COLO668 (cell line): ENCODE results near the gene BHLHA15.
A peak's percentile ranks its signal among the peaks of the same experiment; 100 is the strongest.

Source experiments
- DNase-seq: peaks from one replicate; lab custom pipeline; 2025; ENCODE audit not compliant: unreplicated experiment; lab: John Stamatoyannopoulos, UW

The BHLHA15 gene

DNA sequence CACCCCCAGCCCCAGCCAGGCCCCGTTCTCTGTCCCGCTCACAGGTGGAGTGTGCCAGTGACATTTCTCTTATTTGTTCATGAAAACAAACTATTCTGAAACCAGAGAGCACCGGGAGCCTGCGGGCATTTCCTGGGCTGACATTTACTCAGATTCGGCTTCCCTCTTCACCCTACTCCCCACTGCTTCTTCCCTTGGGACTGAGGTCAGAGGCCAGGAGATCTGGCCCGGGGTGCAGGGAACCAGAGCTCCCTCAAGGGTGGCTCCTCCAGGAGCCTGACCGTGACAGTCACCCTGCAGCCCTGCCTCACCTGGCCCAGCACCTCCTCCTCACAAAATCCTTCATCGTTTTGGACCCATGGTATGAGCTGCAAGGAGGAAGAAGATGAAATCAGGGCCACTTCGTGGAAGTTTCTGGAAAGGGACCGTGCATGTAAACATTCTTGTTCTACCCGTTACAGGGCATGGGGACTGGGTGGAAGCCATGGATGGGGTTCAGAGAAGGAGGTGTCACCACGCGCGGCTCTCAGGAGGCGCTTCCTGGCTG, 12.2 kb downstream of the BHLHA15 start:
- peak; percentile 20 for DNase-seq

DNA sequence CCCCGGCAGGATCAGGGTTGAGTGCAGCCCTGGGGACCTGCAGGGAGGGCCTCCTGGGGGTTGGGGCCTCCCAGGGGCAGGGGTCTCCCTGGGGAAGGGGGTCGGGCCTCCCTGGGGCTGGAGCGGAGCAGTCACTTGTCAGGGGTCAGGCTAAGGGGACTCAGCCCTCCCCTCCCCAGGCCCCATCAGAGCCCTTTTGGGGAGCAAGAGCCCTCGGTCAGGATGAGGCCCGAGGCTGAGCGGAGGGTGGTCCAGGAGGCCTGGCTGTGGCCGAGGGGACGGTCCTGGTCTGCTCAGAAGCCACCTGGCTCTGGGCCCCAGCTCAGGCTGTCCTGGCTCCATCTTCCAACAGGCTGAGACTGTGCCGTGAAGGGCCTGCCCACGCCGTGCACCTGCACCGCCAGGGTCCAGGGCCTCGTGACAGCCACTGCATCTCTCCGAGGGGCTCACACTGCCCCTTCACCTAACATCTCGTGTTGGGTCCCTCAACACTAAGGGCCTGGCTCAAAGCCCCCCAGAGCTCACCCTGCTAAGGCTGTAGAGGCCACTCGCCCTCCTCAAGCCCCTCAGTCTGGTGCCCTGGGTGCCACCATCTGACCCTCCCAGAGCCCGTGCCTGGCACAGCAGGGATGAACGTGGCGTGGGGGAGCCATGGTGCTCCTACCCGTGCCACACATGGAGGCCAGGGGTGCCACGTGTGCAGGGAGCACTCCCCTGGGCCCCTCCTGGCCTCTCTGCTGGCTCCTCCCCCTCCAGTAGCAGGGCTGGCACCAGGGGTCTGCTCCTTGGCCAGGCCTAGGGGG, 12.9 kb downstream of the BHLHA15 start:
- DNase-seq, result no peak

DNA sequence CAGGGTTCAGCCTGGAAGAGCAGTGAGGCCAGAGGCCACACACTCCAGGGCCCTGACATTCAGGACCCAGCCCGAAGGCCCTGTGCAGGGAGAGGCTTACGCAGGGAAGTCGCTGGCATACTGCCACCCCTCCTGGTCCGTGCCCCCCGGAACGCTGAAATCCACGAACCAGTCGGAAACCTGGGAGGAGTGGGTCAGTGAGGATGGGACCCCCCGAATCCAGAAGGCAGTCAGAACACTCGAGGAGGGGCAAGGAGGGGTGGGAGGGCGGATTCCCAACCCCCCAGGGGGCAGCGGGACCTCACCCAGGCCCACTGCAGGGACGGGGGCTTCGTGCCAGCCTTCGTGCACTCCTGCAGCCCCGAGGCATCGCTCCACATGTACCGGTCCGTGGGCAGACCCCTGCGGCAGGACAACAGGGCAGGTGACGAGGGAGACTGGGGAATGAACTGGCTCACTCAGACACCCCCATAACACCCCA, 13.5 kb downstream of the BHLHA15 start:
- no peak for DNase-seq

DNA sequence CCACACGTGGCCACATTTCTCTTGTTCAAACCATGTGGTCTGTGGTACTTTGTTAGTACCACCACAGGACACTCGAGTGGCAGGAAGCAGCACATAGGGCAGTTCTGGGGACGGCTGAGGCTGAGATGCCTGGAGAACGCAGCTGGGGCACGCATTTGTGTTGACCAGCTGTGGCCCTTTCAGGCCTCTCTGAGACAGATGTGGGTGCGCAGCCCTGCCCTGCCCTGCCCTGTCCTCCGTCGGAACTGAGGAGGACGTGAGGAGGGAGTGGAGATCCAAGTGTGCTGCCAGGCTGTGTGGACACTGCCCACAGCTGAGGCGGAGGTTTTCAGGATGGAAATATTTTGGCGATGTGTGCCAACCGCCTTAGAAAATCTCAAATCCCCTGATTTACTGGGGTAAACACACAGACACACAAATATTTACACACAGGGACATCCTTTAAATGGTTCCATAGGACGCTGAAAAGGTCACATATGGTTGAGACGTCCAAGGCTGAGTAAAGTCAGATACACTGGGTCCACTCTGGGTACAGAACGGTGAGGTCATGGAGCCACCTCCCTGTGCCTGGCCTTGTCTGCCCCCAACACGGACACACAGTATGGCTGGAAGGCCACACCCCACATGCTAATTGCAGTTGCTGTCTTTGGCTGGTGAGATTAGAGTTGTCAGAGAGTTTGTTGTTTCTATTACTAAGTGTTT, 14.8 kb downstream of the BHLHA15 start:
- no peak for DNase-seq

DNA sequence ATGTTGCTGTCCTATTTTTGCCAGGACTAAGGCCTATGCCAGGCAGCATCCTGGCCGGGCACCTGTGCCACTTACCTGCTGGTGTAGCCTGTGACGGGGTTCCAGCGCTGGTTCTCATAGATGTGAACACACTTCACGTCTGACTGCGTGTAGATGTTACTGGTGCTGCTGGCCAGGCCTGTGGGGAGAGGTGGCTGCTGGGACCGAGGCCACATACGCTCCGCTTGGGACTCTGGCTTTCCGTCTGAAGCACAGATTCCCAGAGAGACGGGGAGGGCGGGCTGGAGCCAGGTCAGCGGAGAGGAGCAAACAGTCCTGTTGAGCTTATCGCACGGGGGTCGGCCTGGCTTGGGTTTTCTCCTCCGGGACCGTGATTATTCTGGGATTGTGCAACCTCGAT, 16.7 kb downstream of the BHLHA15 start:
- DNase-seq, result no peak

DNA sequence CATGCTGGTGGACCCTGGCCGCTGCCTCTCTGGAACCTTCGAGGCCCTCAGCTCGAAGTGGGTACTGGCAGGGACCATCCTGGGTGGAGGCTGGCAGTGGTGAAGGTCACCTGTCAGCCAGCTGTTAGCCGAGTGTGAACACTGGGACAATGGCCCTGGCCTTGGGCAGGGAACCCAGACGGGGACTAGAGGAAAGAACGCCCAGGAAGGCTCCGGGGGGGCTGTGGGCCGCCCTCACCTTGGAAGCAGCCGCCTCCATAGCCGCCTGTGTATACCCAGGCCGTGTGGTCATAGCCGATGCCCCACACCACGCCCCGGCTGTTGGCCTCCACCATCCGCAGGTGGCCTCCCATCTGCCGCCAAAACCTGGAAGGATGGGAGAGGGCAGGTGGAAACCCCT, 17.6 kb downstream of the BHLHA15 start:
- DNase-seq, result no peak

DNA sequence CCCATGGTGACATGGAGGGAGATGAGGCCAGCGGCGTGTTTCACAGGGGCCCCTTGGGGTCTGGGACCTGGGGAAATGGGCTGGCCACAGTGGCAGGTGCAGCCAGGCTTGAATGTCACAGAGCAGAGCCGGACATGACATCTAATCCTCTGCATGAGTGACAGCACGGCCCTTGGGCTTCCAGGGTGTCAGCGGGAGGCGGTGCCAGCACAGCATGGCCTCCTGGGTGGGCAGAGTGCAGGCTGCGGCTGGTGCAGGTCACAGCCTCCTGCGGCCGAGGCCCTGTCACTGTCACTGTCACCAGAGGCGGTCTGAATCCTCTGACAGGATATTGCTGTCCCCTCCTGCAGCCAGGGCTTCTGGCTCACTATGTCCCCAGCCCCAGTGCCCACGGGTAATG, 18.2 kb downstream of the BHLHA15 start:
- DNase-seq, result no peak

DNA sequence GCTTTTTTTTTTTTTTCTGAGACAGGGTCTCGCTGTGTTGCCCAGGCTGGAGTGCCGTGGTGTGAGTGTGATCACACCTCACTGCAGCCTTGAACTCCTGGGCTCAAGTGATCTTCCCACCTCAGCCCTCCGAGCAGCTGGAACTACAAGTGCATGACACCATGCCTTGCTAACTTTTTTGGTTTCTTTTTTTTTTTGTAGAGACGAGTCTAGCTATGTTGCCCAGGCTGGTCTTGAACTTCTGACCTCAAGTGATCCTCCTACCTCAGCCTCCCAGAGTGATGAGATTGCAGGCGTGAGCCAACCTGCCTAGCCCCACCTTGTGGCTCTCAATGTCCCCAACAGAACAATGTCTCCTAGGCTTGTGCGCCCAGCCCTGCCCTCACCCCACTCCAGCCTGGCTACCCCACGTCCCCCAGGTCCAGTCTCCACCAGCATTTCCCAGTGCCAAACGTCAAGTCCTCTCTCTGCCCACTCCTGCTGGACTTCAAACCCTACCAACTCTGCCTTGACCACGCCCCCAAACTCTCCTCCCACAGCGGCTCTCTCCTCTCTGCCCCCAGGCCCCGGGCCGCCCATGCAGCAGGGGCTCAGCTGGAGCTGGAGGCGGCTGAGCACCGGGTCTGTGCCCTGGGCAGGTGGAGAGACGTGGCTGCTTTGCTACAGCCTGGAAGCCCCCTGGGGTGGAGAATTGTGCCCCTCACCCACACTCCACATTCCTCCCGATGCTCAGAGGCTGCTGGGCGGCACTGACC, 18.9 kb downstream of the BHLHA15 start:
- DNase-seq, result no peak

DNA sequence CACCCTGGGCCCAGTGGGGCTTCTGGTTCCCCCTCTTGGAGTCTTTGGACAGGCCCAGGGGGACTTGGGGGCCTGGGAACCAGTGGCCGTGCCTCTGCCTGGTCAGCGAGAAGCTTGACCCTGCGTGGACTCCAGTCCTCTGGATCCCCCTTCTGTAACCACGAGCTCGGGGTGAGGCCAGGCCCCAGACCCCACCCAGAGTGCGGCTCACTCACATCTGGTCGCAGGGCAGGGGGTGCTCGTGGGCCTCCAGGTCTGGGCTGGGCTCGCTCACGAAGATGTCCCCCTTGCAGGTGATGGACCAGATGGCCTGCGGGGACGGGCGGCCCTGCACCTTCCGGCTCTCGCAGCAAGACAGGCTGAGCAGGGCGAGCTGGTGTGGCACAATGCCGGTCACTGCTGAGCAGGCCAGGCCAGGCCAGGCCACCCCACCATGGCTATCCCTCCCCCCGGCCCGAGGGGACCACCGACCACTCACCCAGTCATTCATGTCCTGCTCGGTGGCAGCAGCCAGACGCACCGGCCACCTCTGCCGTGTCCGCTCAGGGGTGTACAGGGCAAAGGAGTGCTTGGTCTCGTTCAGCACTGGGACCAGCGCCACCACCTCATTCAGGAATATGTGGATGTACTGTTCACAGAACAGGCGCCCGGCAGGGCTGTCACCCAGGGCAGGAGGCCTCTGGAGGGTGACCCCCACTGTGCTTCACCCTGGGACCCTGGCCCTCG, 19.7 kb downstream of the BHLHA15 start:
- no peak for DNase-seq

DNA sequence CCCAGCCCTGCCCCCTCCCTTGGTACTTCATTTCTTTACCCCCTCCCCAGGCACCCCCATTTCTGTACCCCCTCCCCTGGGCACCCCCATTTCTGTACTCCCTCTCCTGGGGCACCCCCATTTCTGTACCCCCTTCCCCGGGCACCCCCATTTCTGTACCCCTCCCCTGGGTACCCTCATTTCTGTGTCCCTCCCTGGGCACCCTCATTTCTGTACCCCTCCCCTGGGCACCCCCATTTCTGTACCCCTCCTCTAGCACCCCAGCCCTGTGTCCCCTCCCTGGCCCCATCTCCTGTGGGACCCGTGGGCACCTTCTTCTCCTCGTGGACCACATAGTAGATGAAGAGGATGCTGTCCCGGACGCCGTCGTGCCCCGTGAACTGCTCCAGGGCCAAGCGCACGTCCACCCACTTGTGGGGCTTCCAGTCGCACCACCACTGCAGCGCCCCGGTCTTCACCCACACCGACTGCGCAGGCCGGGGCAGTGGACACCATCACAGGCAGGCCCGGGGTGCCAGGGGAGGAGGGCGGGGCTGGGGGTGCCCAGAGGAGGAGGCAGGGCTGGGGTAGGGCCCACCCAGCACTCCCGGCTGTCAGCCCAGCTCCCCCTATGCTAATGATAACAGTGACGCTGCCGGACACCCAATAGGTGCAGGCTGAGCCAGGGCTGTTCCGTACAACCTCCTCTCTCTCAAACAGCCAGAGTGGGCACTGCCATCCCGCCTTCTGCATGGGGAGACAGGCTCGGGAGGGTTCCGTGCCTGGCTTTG, 20.4 kb downstream of the BHLHA15 start:
- DNase-seq, result no peak

DNA sequence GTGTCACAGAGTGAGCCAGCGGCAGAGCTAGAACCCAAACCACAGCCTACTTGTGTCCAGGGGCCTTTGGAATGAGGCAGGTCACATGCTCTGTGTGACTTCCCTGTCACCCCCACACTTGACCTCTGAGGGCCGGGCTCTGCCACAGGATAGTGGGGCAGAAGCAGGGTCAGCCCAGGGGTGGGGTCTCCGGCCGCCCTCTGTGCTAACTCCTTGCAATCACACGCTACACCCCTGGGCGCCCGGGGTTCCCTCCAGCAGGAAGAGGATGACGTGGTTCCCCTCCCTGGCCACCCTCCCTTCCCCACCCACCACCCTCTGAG, 21.0 kb downstream of the BHLHA15 start:
- no peak for DNase-seq

DNA sequence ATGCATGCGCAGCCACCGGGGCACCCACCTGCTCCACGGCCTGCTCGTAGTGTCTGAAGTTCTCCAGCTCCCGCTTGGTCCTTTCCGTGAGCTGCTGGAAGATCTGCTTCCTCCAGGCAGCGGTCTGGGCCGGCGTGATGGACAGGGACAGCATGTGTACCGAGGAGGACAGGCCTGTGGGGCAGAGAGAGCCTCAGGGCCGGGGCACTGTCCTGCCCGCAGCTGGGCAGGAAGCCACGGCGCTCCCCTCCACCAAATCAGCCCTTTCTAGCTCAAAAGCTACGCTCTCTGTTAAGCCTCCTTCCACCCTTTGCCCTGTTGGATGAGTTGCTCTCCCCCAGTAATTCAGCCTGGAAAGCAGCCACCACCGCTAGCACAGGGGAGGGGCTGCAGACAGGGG, 21.6 kb downstream of the BHLHA15 start:
- no peak for DNase-seq

DNA sequence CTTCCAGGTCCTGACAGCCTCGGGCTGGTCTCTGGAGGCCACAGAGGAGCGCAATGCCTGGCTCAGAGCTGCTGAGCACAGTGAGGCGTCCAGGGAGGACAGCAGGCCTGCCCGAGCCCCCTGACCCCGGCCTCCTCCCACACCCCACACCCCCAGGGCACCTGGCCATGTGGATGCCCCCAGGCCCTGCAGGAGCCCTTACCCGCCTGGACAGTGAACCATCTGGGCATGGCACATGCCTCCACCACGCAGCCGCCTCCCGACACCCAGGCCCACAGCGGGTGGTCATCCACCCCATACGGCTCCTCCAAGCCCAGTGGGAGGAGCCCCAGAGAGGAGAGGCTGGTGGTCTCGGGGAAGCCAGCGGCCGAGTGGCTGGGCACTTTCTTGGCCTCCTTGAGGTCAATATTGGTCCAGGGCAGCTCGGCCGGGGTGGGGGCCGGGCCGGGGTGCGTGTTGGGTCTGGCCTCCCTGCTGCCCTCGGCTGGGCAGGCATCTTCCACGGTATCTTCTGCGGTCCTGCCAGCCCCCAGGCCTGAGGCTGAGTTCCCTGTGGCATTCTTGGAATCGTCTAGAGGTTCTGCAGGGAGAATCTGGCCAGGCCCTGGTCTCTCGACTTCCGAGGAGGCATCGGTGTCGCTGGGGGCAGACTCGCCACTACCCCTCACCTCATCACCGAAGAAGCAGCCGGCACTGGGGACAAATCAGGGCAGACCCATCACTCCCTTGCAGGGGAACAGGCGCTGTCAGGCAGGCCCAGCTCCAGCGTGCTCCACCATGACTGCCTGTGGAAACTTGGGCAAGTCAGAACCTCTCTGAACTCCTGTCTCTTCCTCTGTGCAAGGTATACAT, 22.2 kb downstream of the BHLHA15 start:
- DNase-seq, result no peak

DNA sequence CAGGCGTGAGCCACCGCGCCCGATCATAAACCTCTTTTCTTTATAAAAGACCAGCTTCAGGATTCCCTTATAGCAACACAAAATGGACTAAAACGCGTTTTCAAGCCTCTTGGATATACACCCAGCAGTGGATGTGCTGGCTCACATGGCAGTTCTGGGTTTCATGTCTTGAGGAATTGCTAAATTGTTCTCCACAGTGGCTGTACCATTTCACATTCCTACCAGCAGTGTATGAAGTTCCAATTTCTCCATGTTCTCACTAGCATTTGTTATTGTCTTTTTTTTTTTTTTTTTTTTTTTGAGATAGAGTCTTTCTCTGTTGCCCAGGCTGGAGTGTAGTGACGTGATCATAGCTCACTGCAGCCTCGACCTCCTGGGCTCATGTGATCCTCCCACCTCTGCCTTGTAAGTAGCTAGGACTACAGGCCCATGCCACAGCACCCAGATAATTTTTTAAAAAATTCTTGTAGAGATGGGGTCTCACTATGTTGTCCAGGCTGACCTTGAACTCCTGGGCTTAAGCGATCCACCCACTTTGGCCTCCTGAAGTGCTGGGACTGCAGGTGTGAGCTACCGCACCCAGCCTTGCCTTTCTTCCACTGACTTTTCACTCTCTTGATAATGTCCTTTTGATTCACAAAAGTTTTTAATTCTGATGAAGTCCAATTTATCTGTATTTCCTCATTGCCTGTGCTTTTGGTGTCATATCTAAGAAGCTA, 23.3 kb downstream of the BHLHA15 start:
- no peak for DNase-seq

DNA sequence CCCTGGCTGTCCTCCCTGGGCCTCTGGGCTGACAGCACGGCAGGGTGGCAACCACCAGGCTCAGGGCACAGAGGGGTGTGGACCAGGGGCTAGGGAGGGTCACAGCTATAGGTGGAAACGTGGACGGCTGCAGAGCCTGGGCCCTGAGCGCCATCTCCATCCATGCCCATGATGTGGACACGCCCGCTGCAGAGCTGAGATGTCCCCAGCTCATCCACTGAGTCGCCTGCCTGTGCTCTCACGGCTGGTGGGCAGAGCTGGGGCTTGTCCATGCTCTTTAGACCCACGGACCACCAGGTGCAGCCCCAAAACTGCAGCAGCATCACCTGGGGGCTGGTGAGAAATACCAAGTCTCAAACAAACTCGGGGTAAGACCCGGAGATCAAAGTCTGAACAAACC, 24.7 kb downstream of the BHLHA15 start:
- DNase-seq, result no peak

DNA sequence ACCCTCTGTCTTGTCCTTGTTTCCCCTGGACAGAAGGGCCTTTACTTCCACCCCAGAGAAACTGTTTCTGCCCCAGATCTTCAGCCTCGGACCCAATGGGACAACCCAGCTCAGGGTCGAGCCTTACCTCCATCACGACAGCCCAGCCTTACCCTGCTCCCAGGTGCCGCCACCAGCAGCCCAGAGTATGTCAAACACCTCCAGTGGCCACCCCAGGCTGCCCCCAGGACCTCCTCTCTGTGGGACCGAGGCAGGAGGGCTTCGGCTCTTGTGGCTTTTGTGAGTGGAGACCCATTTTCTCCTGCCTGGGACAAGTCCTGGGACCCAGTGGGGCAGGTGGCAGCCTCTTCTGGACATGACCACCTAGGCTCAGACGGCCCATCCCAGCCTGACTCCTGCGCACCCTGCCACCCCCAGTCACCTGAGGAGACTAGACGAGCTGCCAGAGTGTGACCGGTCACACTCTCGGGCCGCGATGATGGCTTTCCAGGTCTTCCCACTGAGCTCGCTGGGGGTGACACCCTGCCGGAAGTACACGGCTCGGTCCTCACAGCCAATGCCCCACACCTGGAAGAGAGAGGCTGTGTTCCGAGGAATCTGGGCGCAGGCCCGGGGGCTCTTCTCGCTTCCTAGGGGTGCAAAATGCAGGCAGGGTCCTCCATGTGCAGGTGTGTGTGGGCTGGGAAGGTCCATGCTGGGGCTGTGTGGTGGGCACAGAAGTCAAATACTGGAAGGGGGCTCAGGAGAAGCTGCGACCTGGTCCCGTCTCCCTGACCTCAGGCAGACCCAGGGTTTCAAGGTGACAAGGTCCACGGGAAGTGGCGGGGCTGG, 25.3 kb downstream of the BHLHA15 start:
- DNase-seq, result no peak

DNA sequence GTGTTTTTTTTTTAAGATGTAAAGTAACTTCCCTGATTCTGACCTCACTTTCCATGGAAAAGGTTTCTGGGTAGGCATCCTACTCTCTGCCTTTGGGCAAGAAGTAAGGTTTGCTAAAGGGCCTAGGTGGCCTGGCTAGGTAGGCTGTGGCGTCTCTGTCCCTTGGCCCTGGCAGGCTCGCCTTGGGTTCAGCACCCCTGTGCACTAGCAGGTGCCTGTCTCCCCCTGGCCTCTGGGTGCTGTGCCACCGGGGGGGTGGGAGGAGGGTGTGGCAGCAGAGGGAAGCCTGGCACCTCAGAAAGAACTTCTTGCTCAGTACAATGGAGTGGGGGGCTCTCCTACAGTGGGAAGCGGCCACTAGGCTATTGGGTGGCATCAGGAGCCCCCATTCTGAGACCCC, 26.8 kb downstream of the BHLHA15 start:
- DNase-seq, result no peak

DNA sequence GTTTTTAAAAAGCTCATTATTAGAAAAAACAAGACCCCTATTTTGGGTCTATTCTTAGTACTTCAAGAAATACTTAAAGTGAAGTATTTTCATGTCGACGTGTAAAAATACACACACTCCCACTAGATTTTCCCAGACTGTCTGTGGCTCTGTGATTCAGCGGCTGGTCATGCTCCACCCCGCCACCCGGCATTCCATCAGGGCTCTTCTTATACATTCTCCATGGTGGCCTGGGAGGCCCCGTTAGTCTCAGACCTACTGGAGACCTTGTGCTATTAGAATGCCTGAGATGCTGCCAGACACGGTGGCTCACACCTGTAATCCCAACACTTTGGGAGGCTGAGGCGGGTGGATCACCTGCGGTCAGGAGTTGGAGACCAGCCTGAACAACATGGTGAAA, 27.7 kb downstream of the BHLHA15 start:
- no peak for DNase-seq
